ENCODE results near the gene COQ4.

The COQ4 gene

DNA sequence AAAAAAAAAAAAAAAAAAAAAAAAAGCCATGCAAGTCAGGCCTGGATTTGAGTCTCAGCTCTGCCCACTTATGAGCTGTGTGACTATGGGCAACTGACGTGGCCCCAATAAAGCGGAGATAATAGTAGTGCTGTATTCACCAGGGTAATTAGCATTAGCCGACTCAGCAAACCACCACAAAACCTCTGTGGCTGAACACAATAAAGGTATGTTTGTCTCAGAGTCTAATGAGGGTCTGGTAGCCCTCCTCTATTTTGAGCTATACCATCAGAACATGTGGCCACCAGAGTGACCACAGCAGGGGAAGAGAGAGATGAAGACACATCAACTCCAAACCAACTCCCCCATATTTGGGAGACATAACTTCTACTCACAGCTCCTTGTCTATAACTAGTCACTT lies 30.6 kb upstream of the COQ4 start:
- ChIA-PET POLR2A (no interaction called here), CTCF (no interaction called here)
- no peaks in the 10 kb centered on the region for H3K27me3 ChIP-seq (replicated peaks in 2 of 5; ENCODE audit: control insufficient read depth in 4 of 5, insufficient read depth in 5 of 5, low read length in 4 of 5)
- H3K9me3 ChIP-seq (ENCODE audit: control extremely low read depth in 1 of 5, control insufficient read depth in 4 of 5, insufficient read depth in 2 of 5, low read depth in 1 of 5, low read length in 4 of 5): no peaks in the 10 kb centered on the region
- H3K4me3 ChIP-seq (ENCODE audit: control insufficient read depth in 1 of 7, extremely low read depth in 1 of 7, insufficient read depth in 4 of 7, low read depth in 2 of 7, low read length in 6 of 7): no peak overlapping the region
- peaks cover 3 to 14% (median 5%) of the 10 kb centered on the region in 4 experiments for H3K36me3 ChIP-seq (ENCODE audit: control insufficient read depth in 4 of 4, insufficient read depth in 4 of 4, low read length in 3 of 4)
- no peak for DNase-seq
- no peak overlapping the region for H3K27ac ChIP-seq (ENCODE audit: insufficient read depth in 1 of 2, low read depth in 1 of 2, low read length in 2 of 2, poor library complexity in 1 of 2, severe bottlenecking in 2 of 2)
- WGBS (ENCODE audit: insufficient coverage): 94% methylated on average over 2 of the region's 3 CpGs
- peaks cover 0 to 6% (median 0%) of the 10 kb centered on the region in 4 experiments for H3K4me1 ChIP-seq (ENCODE audit: control extremely low read depth in 1 of 4, control insufficient read depth in 4 of 4, insufficient read depth in 4 of 4, low read length in 3 of 4)

DNA sequence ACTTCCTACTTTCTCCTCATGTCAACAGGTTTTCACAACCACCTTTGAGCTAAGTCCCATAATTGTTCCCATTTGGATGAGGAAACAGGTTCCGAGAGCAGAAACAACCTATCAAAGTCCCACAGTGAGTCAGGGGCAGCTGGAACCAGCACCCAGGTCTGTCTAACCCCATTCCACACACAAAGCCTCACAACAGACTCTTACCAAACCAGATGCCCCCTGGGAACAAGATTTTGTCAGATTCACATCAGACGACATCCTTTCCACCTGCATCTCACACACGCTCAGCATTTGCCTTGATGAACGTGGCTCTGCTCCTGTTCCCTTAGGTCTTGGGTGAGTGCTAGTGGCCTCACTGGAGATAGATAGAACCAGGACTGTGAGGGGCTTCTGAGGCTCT lies 29.5 kb upstream of the COQ4 start:
- WGBS (ENCODE audit: insufficient coverage): 91% methylated on average over 3 of the region's 4 CpGs
- Histone ChIP-seq H3K27me3 (replicated peaks in 2 of 5; ENCODE audit: control insufficient read depth in 4 of 5, insufficient read depth in 5 of 5, low read length in 4 of 5) (no peaks in the 10 kb centered on the region), H3K27ac (ENCODE audit: insufficient read depth in 1 of 2, low read depth in 1 of 2, low read length in 2 of 2, poor library complexity in 1 of 2, severe bottlenecking in 2 of 2) (no peak overlapping the region), H3K4me3 (ENCODE audit: control insufficient read depth in 1 of 7, extremely low read depth in 1 of 7, insufficient read depth in 4 of 7, low read depth in 2 of 7, low read length in 6 of 7) (no peak overlapping the region), H3K9me3 (ENCODE audit: control extremely low read depth in 1 of 5, control insufficient read depth in 4 of 5, insufficient read depth in 2 of 5, low read depth in 1 of 5, low read length in 4 of 5) (no peaks in the 10 kb centered on the region), H3K36me3 (ENCODE audit: control insufficient read depth in 4 of 4, insufficient read depth in 4 of 4, low read length in 3 of 4) (peaks cover 3 to 10% (median 4%) of the 10 kb centered on the region in 4 experiments), H3K4me1 (ENCODE audit: control extremely low read depth in 1 of 4, control insufficient read depth in 4 of 4, insufficient read depth in 4 of 4, low read length in 3 of 4) (peaks cover 0 to 6% (median 0%) of the 10 kb centered on the region in 4 experiments)
- ChIA-PET CTCF (interaction anchor here (0.6 to 0.7 kb wide), 2 partner anchors 126 to 209 kb away, joined by 3 read pairs; no protein-coding TSS in a partner anchor), POLR2A (interaction anchor here (0.6 kb wide), 1 partner anchor 58 kb away, joined by 6 read pairs; no protein-coding TSS in a partner anchor)
- DNase-seq: no peak

GRCh38 chr9:128294142-128294541 lies 28.5 kb upstream of the COQ4 start:
- ChIA-PET POLR2A (no interaction called here), CTCF (interaction anchor here (0.7 kb wide), 1 partner anchor 44 kb away, joined by 3 read pairs; no protein-coding TSS in a partner anchor)
- DNase-seq: no peak
- Histone ChIP-seq H3K4me1 (ENCODE audit: control extremely low read depth in 1 of 4, control insufficient read depth in 4 of 4, insufficient read depth in 4 of 4, low read length in 3 of 4) (peaks cover 0 to 6% (median 0%) of the 10 kb centered on the region in 4 experiments), H3K27ac (ENCODE audit: insufficient read depth in 1 of 2, low read depth in 1 of 2, low read length in 2 of 2, poor library complexity in 1 of 2, severe bottlenecking in 2 of 2) (no peak overlapping the region), H3K36me3 (ENCODE audit: control insufficient read depth in 4 of 4, insufficient read depth in 4 of 4, low read length in 3 of 4) (no peaks in the 10 kb centered on the region), H3K27me3 (replicated peaks in 2 of 5; ENCODE audit: control insufficient read depth in 4 of 5, insufficient read depth in 5 of 5, low read length in 4 of 5) (no peaks in the 10 kb centered on the region), H3K9me3 (ENCODE audit: control extremely low read depth in 1 of 5, control insufficient read depth in 4 of 5, insufficient read depth in 2 of 5, low read depth in 1 of 5, low read length in 4 of 5) (no peaks in the 10 kb centered on the region), H3K4me3 (ENCODE audit: control insufficient read depth in 1 of 7, extremely low read depth in 1 of 7, insufficient read depth in 4 of 7, low read depth in 2 of 7, low read length in 6 of 7) (no peak overlapping the region)
- WGBS (ENCODE audit: insufficient coverage): 92% methylated on average over 2 of the region's 4 CpGs

- DNase-seq: peak in 1 of 3 donors; percentile 22
- no peaks in the 10 kb centered on the region for H3K9me3 ChIP-seq (ENCODE audit: control extremely low read depth in 1 of 5, control insufficient read depth in 4 of 5, insufficient read depth in 2 of 5, low read depth in 1 of 5, low read length in 4 of 5)
- H3K27me3 ChIP-seq (replicated peaks in 2 of 5; ENCODE audit: control insufficient read depth in 4 of 5, insufficient read depth in 5 of 5, low read length in 4 of 5): no peaks in the 10 kb centered on the region
- H3K36me3 ChIP-seq (ENCODE audit: control insufficient read depth in 4 of 4, insufficient read depth in 4 of 4, low read length in 3 of 4): no peaks in the 10 kb centered on the region
- H3K4me3 ChIP-seq (ENCODE audit: control insufficient read depth in 1 of 7, extremely low read depth in 1 of 7, insufficient read depth in 4 of 7, low read depth in 2 of 7, low read length in 6 of 7): no peak overlapping the region
- POLR2A ChIA-PET: no interaction called here
- 94% methylated on average over 14 of the region's 16 CpGs for WGBS (ENCODE audit: insufficient coverage)
- peaks cover 0 to 6% (median 0%) of the 10 kb centered on the region in 4 experiments for H3K4me1 ChIP-seq (ENCODE audit: control extremely low read depth in 1 of 4, control insufficient read depth in 4 of 4, insufficient read depth in 4 of 4, low read length in 3 of 4)
- CTCF ChIA-PET: interaction anchor here (0.8 to 1.9 kb wide), 8 partner anchors 8 to 125 kb away, joined by 3 to 7 read pairs (median 4); partner anchors contain the start of gene CERCAM
- no peak overlapping the region for H3K27ac ChIP-seq (ENCODE audit: insufficient read depth in 1 of 2, low read depth in 1 of 2, low read length in 2 of 2, poor library complexity in 1 of 2, severe bottlenecking in 2 of 2)
These were observed 26.1 kb upstream of the COQ4 start for GRCh38 chr9:128296340-128297220.

- Histone ChIP-seq H3K4me3 (ENCODE audit: control insufficient read depth in 1 of 7, extremely low read depth in 1 of 7, insufficient read depth in 4 of 7, low read depth in 2 of 7, low read length in 6 of 7) (no peak overlapping the region), H3K4me1 (ENCODE audit: control extremely low read depth in 1 of 4, control insufficient read depth in 4 of 4, insufficient read depth in 4 of 4, low read length in 3 of 4) (peaks cover 0 to 6% (median 0%) of the 10 kb centered on the region in 4 experiments), H3K36me3 (ENCODE audit: control insufficient read depth in 4 of 4, insufficient read depth in 4 of 4, low read length in 3 of 4) (no peaks in the 10 kb centered on the region), H3K27me3 (replicated peaks in 2 of 5; ENCODE audit: control insufficient read depth in 4 of 5, insufficient read depth in 5 of 5, low read length in 4 of 5) (no peaks in the 10 kb centered on the region), H3K9me3 (ENCODE audit: control extremely low read depth in 1 of 5, control insufficient read depth in 4 of 5, insufficient read depth in 2 of 5, low read depth in 1 of 5, low read length in 4 of 5) (no peaks in the 10 kb centered on the region), H3K27ac (ENCODE audit: insufficient read depth in 1 of 2, low read depth in 1 of 2, low read length in 2 of 2, poor library complexity in 1 of 2, severe bottlenecking in 2 of 2) (no peak overlapping the region)
- no peak for DNase-seq
- WGBS (ENCODE audit: insufficient coverage): 100% methylated on average over 2 of the region's 2 CpGs
- CTCF ChIA-PET: interaction anchor here (0.8 to 1.7 kb wide), 4 partner anchors 11 to 124 kb away, joined by 3 to 5 read pairs (median 4); partner anchors contain the start of gene CERCAM
- POLR2A ChIA-PET: no interaction called here
These were observed 25.3 kb upstream of the COQ4 start for GRCh38 chr9:128297221-128297773.

- Histone ChIP-seq H3K27ac (ENCODE audit: insufficient read depth in 1 of 2, low read depth in 1 of 2, low read length in 2 of 2, poor library complexity in 1 of 2, severe bottlenecking in 2 of 2) (no peak overlapping the region), H3K36me3 (ENCODE audit: control insufficient read depth in 4 of 4, insufficient read depth in 4 of 4, low read length in 3 of 4) (no peaks in the 10 kb centered on the region), H3K27me3 (replicated peaks in 2 of 5; ENCODE audit: control insufficient read depth in 4 of 5, insufficient read depth in 5 of 5, low read length in 4 of 5) (no peaks in the 10 kb centered on the region), H3K4me3 (ENCODE audit: control insufficient read depth in 1 of 7, extremely low read depth in 1 of 7, insufficient read depth in 4 of 7, low read depth in 2 of 7, low read length in 6 of 7) (no peak overlapping the region), H3K9me3 (ENCODE audit: control extremely low read depth in 1 of 5, control insufficient read depth in 4 of 5, insufficient read depth in 2 of 5, low read depth in 1 of 5, low read length in 4 of 5) (no peaks in the 10 kb centered on the region), H3K4me1 (ENCODE audit: control extremely low read depth in 1 of 4, control insufficient read depth in 4 of 4, insufficient read depth in 4 of 4, low read length in 3 of 4) (peaks cover 0 to 6% (median 0%) of the 10 kb centered on the region in 4 experiments)
- ChIA-PET CTCF (interaction anchor here (0.9 to 1.9 kb wide), 5 partner anchors 12 to 140 kb away, joined by 3 to 5 read pairs (median 4); no protein-coding TSS in a partner anchor), POLR2A (no interaction called here)
- no peak for DNase-seq
- WGBS (ENCODE audit: insufficient coverage): 96% methylated on average over 11 of the region's 20 CpGs
These were observed 23.8 kb upstream of the COQ4 start for GRCh38 chr9:128298535-128299482.

All from common myeloid progenitor, CD34-positive (primary cell).